ENCODE data around the gene MAML2. TPM values are rescaled to one million over a fixed set of nuclear protein-coding genes. Genes with fewer than 3 reads are reported as not detected.
A peak's percentile ranks its signal among the peaks of the same experiment; 100 is the strongest.

The MAML2 gene
- total RNA-seq, 1 experiment from 2014 or later: 28.3 TPM

- Histone ChIP-seq H3K27ac (no peak overlapping the region), H3K36me3 (ENCODE audit: low read depth) (no peaks in the 10 kb centered on the region), H3K27me3 (ENCODE audit: insufficient read depth, low read depth) (no peaks in the 10 kb centered on the region), H3K79me2 (ENCODE audit: low read depth) (peaks cover 26% of the 10 kb centered on the region), H3F3A (ENCODE audit: insufficient read depth, low read depth) (0 out of 2 replicates have a peak, but pooled peaks cover 4% of the 10 kb centered on the region), H3K9me2 (ENCODE audit: insufficient read depth) (no peaks in the 10 kb centered on the region; the same call in 1 of the 2 replicates), H3K4me1 (replicated peaks; ENCODE audit: insufficient read depth) (no peaks in the 10 kb centered on the region), H3K4me2 (no peak overlapping the region), H2AFZ (no peak overlapping the region), H3K4me3 (no peak overlapping the region), H4K20me1 (ENCODE audit: insufficient read depth) (no peaks in the 10 kb centered on the region), H3K9me3 (ENCODE audit: insufficient read depth, low read depth) (no peaks in the 10 kb centered on the region; the same call in 1 of the 2 replicates)
- intact Hi-C loops (cut with micrococcal nuclease; ENCODE audit: unreplicated experiment): no loop called here
- peak in 1 of 2 experiments; percentile 2 for DNase-seq
- ChIA-PET CTCF (no interaction called here), POLR2A (ENCODE audit: unreplicated experiment) (no interaction called here)
- no peak for TF ChIP-seq CTCF (conservative IDR thresholded peaks at IDR 0.05)
- no peak for TF ChIP-seq EZH2 (IDR thresholded peaks at IDR 0.05; ENCODE audit: low read depth)
- BruUV-seq (replicated peaks): no TSS peak
Measured at GRCh38 chr11:96127596-96127959, 215.4 kb downstream of the MAML2 start.

- Histone ChIP-seq H3K27ac (no peak overlapping the region), H3K79me2 (ENCODE audit: low read depth) (peaks cover 30% of the 10 kb centered on the region), H3K27me3 (ENCODE audit: insufficient read depth, low read depth) (no peaks in the 10 kb centered on the region), H2AFZ (no peak overlapping the region), H3K4me3 (no peak overlapping the region), H3K4me1 (replicated peaks; ENCODE audit: insufficient read depth) (no peaks in the 10 kb centered on the region), H3K9me2 (ENCODE audit: insufficient read depth) (no peaks in the 10 kb centered on the region; the same call in 1 of the 2 replicates), H3K4me2 (no peak overlapping the region), H3K9me3 (ENCODE audit: insufficient read depth, low read depth) (no peaks in the 10 kb centered on the region; the same call in 1 of the 2 replicates), H4K20me1 (ENCODE audit: insufficient read depth) (no peaks in the 10 kb centered on the region), H3K36me3 (ENCODE audit: low read depth) (no peaks in the 10 kb centered on the region), H3F3A (ENCODE audit: insufficient read depth, low read depth) (0 out of 2 replicates have a peak, but pooled peaks cover 6% of the 10 kb centered on the region)
- ChIA-PET POLR2A (ENCODE audit: unreplicated experiment) (no interaction called here), CTCF (no interaction called here)
- no TSS peak for BruUV-seq (replicated peaks)
- intact Hi-C loops (cut with micrococcal nuclease; ENCODE audit: unreplicated experiment): no loop called here
- peak in 1 of 2 experiments; percentile 23 for DNase-seq
- TF ChIP-seq CTCF (conservative IDR thresholded peaks at IDR 0.05) (no peak), EZH2 (IDR thresholded peaks at IDR 0.05; ENCODE audit: low read depth) (no peak)
Measured at GRCh38 chr11:96126917-96127595, 215.9 kb downstream of the MAML2 start.

- Histone ChIP-seq H2AFZ (no peak overlapping the region), H3K9me2 (ENCODE audit: insufficient read depth) (no peaks in the 10 kb centered on the region; the same call in 1 of the 2 replicates), H3K27me3 (ENCODE audit: insufficient read depth, low read depth) (no peaks in the 10 kb centered on the region), H3K4me2 (no peak overlapping the region), H3K79me2 (ENCODE audit: low read depth) (peaks cover 23% of the 10 kb centered on the region; the same call in 1 of the 2 replicates), H3K4me3 (no peak overlapping the region), H4K20me1 (ENCODE audit: insufficient read depth) (0 out of 2 replicates have a peak, but pooled peaks cover 4% of the 10 kb centered on the region), H3K4me1 (replicated peaks; ENCODE audit: insufficient read depth) (no peaks in the 10 kb centered on the region), H3K36me3 (ENCODE audit: low read depth) (peaks cover under 1% of the 10 kb centered on the region; the same call in 1 of the 2 replicates), H3F3A (ENCODE audit: insufficient read depth, low read depth) (0 out of 2 replicates have a peak, but pooled peaks cover 7% of the 10 kb centered on the region), H3K9me3 (ENCODE audit: insufficient read depth, low read depth) (no peaks in the 10 kb centered on the region; the same call in 1 of the 2 replicates), H3K27ac (no peak overlapping the region)
- TF ChIP-seq CTCF (conservative IDR thresholded peaks at IDR 0.05): no peak
- TF ChIP-seq EZH2 (IDR thresholded peaks at IDR 0.05; ENCODE audit: low read depth): no peak
- BruUV-seq (replicated peaks): no TSS peak
- DNase-seq: peak in 1 of 2 experiments; percentile 21
- intact Hi-C loops (cut with micrococcal nuclease; ENCODE audit: unreplicated experiment): no loop called here
- CTCF ChIA-PET: no interaction called here
- POLR2A ChIA-PET (ENCODE audit: unreplicated experiment): no interaction called here
Measured at GRCh38 chr11:96125400-96125799, 217.6 kb downstream of the MAML2 start.

All from PC-9 (cell line).